NOMO-1 (cell line): ENCODE data around the gene TAGLN2.

Source experiments
- DNase-seq, 2 experiments: peaks; one replicate each; lab custom pipeline; 2025; ENCODE audit not compliant: unreplicated experiment in 2 of 2; lab: John Stamatoyannopoulos, UW

Gene TAGLN2

GRCh38 chr1:159924791-159925718 lies at the start of gene TAGLN2:
TAGLN2 (minus strand) TSS chr1:159925507; CDS start chr1:159920509, 4,998 bp downstream.
- peak; percentile 92 for DNase-seq

GRCh38 chr1:159974350-159974965 lies 49.2 kb upstream of the TAGLN2 start:
- no peak for DNase-seq

GRCh38 chr1:159973350-159973940 lies 48.1 kb upstream of the TAGLN2 start:
- DNase-seq, result no peak

GRCh38 chr1:159972443-159973205 lies 47.3 kb upstream of the TAGLN2 start:
- DNase-seq, result no peak

GRCh38 chr1:159970932-159971342 lies 45.6 kb upstream of the TAGLN2 start:
- DNase-seq, result no peak

- DNase-seq, result no peak
Measured at GRCh38 chr1:159968901-159969300, 43.6 kb upstream of the TAGLN2 start.

- no peak for DNase-seq
Measured at GRCh38 chr1:159965263-159965662, 40.0 kb upstream of the TAGLN2 start.

- no peak for DNase-seq
Measured at GRCh38 chr1:159964144-159964543, 38.8 kb upstream of the TAGLN2 start.

GRCh38 chr1:159962176-159962575 lies 36.9 kb upstream of the TAGLN2 start:
- no peak for DNase-seq

GRCh38 chr1:159961636-159962035 lies 36.3 kb upstream of the TAGLN2 start:
- DNase-seq, result no peak

GRCh38 chr1:159960721-159961381 lies 35.5 kb upstream of the TAGLN2 start:
- no peak for DNase-seq

- DNase-seq, result no peak
Measured at GRCh38 chr1:159959451-159959850, 34.1 kb upstream of the TAGLN2 start.

- no peak for DNase-seq
Measured at GRCh38 chr1:159958719-159959380, 33.5 kb upstream of the TAGLN2 start.

- no peak for DNase-seq
Measured at GRCh38 chr1:159957824-159958268, 32.5 kb upstream of the TAGLN2 start.

- DNase-seq, result no peak
Measured at GRCh38 chr1:159955456-159955855, 30.1 kb upstream of the TAGLN2 start.

- peak; percentile 30 to 80 for DNase-seq
Measured at GRCh38 chr1:159953536-159954515, 28.5 kb upstream of the TAGLN2 start, which contains the start of gene SLAMF9. SLAMF9 (minus strand) TSS chr1:159954237; CDS start chr1:159954137, 100 bp downstream.

- DNase-seq, result no peak
Measured at GRCh38 chr1:159952932-159953331, 27.6 kb upstream of the TAGLN2 start.

GRCh38 chr1:159951551-159951950 lies 26.2 kb upstream of the TAGLN2 start:
- no peak for DNase-seq
